ENCODE results near the gene ZNF236. TPM values are rescaled to one million over a fixed set of nuclear protein-coding genes. Genes with fewer than 3 reads are reported as not detected.

Gene ZNF236
- total RNA-seq, 2 experiments from 2014 or later: 6.6 to 16.1 TPM

DNA sequence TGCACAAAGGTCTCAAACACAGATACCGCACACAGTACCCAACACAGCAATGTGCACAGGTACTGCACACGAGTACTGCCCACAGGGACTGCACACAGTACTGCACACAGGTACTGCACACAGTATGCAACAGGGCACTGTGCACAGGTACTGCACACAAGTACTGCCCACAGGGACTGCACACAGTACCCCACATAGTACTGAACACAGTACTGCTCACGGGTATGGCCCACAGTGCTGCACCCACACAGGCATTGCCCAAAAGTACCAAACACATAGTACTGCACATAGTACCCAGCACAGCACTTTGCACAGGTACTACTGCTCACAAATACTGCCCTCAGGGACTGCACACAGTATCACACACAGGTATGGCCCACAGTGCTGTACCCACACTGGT lies 73.1 kb downstream of the ZNF236 start:
- intact Hi-C loops (cut with micrococcal nuclease; ENCODE audit: unreplicated experiment): no loop called here
- ChIA-PET CTCF (ENCODE audit: unreplicated experiment) (no interaction called here), POLR2A (no interaction called here)
- H3K4me2 ChIP-seq (ENCODE audit: low read length): no peak overlapping the region
- H3K36me3 ChIP-seq (ENCODE audit: insufficient read depth, low read length): peaks cover 41% of the 10 kb centered on the region
- 0 out of 2 replicates have a peak, but pooled peaks cover 7% of the 10 kb centered on the region for H3K9me3 ChIP-seq (ENCODE audit: low read length)
- no peak overlapping the region for H2AFZ ChIP-seq (ENCODE audit: low read length)
- BruUV-seq (replicated peaks): no TSS peak
- H3K4me3 ChIP-seq (ENCODE audit: low read depth, low read length, poor library complexity, severe bottlenecking): no peak overlapping the region
- DNase-seq (ENCODE audit: low spot score): no peak
- no peak overlapping the region for H3K27ac ChIP-seq (ENCODE audit: low read depth, low read length, poor library complexity, severe bottlenecking)
- H3K79me2 ChIP-seq (ENCODE audit: insufficient read depth, low read depth, low read length): no peaks in the 10 kb centered on the region
- no peaks in the 10 kb centered on the region for H3K9me2 ChIP-seq (ENCODE audit: insufficient read depth, low read length)
- no peaks in the 10 kb centered on the region for H3K4me1 ChIP-seq (ENCODE audit: insufficient read depth, low read length, poor library complexity, severe bottlenecking)
- TF ChIP-seq EZH2phosphoT487 (IDR thresholded peaks at IDR 0.05; ENCODE audit: borderline replicate concordance, low read depth, low read length): no peak
- TF ChIP-seq, protein P1, sequence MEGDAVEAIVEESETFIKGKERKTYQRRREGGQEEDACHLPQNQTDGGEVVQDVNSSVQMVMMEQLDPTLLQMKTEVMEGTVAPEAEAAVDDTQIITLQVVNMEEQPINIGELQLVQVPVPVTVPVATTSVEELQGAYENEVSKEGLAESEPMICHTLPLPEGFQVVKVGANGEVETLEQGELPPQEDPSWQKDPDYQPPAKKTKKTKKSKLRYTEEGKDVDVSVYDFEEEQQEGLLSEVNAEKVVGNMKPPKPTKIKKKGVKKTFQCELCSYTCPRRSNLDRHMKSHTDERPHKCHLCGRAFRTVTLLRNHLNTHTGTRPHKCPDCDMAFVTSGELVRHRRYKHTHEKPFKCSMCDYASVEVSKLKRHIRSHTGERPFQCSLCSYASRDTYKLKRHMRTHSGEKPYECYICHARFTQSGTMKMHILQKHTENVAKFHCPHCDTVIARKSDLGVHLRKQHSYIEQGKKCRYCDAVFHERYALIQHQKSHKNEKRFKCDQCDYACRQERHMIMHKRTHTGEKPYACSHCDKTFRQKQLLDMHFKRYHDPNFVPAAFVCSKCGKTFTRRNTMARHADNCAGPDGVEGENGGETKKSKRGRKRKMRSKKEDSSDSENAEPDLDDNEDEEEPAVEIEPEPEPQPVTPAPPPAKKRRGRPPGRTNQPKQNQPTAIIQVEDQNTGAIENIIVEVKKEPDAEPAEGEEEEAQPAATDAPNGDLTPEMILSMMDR (conservative IDR thresholded peaks at IDR 0.05; ENCODE audit: low read length): no peak
- no peaks in the 10 kb centered on the region for H4K20me1 ChIP-seq (ENCODE audit: insufficient read depth, low read length)

DNA sequence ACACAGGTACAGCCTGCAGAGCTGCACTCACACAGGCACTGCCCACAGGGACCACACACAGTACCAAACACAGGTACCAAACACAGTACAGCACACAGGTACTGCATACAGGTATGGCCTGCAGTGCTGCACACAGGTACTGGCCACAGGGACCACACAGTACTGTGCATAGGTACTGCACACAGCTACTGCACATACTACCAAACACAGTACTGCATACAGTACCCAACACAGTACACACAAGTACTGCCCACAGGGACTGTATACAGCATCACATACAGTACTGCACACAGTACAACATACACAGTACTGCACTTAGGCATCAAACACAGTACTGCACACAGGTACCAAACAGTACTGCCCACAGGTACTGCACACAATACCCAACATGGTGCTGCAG lies 74.3 kb downstream of the ZNF236 start:
- CTCF ChIA-PET (ENCODE audit: unreplicated experiment): no interaction called here

DNA sequence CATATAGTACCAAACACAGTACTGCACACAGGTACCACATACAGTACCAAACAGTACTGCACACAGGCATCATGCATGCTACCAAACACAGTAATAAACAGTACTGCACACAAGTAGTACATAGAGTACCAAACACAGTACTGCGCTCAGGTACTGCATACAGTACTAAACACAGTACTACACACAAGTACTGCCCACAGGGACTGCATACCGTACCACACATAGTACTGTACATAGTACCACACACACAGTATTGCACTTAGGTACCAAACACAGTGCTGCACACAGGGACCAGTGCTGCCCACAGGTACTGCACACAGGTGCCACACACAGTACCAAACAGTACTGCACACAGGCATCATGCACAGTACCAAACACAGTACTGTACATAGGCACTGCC lies 74.9 kb downstream of the ZNF236 start:
- intact Hi-C loops (cut with micrococcal nuclease; ENCODE audit: unreplicated experiment): no loop called here

More for the DNA sequence above, 74.3 kb downstream of the ZNF236 start:
- Histone ChIP-seq H3K79me2 (ENCODE audit: insufficient read depth, low read depth, low read length) (no peaks in the 10 kb centered on the region), H2AFZ (ENCODE audit: low read length) (no peak overlapping the region), H3K4me1 (ENCODE audit: insufficient read depth, low read length, poor library complexity, severe bottlenecking) (no peaks in the 10 kb centered on the region), H3K4me3 (ENCODE audit: low read depth, low read length, poor library complexity, severe bottlenecking) (no peak overlapping the region), H4K20me1 (ENCODE audit: insufficient read depth, low read length) (no peaks in the 10 kb centered on the region), H3K36me3 (ENCODE audit: insufficient read depth, low read length) (peaks cover 41% of the 10 kb centered on the region), H3K4me2 (ENCODE audit: low read length) (no peak overlapping the region), H3K9me3 (ENCODE audit: low read length) (0 out of 2 replicates have a peak, but pooled peaks cover 7% of the 10 kb centered on the region), H3K27ac (ENCODE audit: low read depth, low read length, poor library complexity, severe bottlenecking) (no peak overlapping the region), H3K9me2 (ENCODE audit: insufficient read depth, low read length) (no peaks in the 10 kb centered on the region)
- POLR2A ChIA-PET: no interaction called here
- TF ChIP-seq, protein P1 (conservative IDR thresholded peaks at IDR 0.05; ENCODE audit: low read length): no peak
- no peak for TF ChIP-seq EZH2phosphoT487 (IDR thresholded peaks at IDR 0.05; ENCODE audit: borderline replicate concordance, low read depth, low read length)
- no peak for DNase-seq (ENCODE audit: low spot score)
- intact Hi-C loops (cut with micrococcal nuclease; ENCODE audit: unreplicated experiment): no loop called here
- BruUV-seq (replicated peaks): no TSS peak

More for the DNA sequence above, 74.9 kb downstream of the ZNF236 start:
- Histone ChIP-seq H3K9me3 (ENCODE audit: low read length) (0 out of 2 replicates have a peak, but pooled peaks cover 7% of the 10 kb centered on the region), H3K9me2 (ENCODE audit: insufficient read depth, low read length) (no peaks in the 10 kb centered on the region), H4K20me1 (ENCODE audit: insufficient read depth, low read length) (no peaks in the 10 kb centered on the region), H3K79me2 (ENCODE audit: insufficient read depth, low read depth, low read length) (no peaks in the 10 kb centered on the region), H3K4me2 (ENCODE audit: low read length) (no peak overlapping the region), H2AFZ (ENCODE audit: low read length) (no peak overlapping the region), H3K4me3 (ENCODE audit: low read depth, low read length, poor library complexity, severe bottlenecking) (no peak overlapping the region), H3K27ac (ENCODE audit: low read depth, low read length, poor library complexity, severe bottlenecking) (no peak overlapping the region), H3K36me3 (ENCODE audit: insufficient read depth, low read length) (peaks cover 41% of the 10 kb centered on the region), H3K4me1 (ENCODE audit: insufficient read depth, low read length, poor library complexity, severe bottlenecking) (no peaks in the 10 kb centered on the region)
- no peak for DNase-seq (ENCODE audit: low spot score)
- POLR2A ChIA-PET: no interaction called here
- CTCF ChIA-PET (ENCODE audit: unreplicated experiment): no interaction called here
- TF ChIP-seq, protein P1 (conservative IDR thresholded peaks at IDR 0.05; ENCODE audit: low read length): no peak
- no peak for TF ChIP-seq EZH2phosphoT487 (IDR thresholded peaks at IDR 0.05; ENCODE audit: borderline replicate concordance, low read depth, low read length)
- BruUV-seq (replicated peaks): no TSS peak
